Measurements from ENCODE around the gene SAMD4A.

SAMD4A gene

GRCh38 chr14:54580933-54581332 lies 14.0 kb downstream of the SAMD4A start:
- Histone ChIP-seq H3K4me3 (no peak overlapping the region), H3K9me3 (ENCODE audit: low read depth, low read length) (no peaks in the 10 kb centered on the region), H3K36me3 (ENCODE audit: insufficient read depth, low read length) (no peaks in the 10 kb centered on the region), H3K9ac (ENCODE audit: insufficient read length) (no peak overlapping the region), H3K27ac (no peak overlapping the region)
- DNase-seq (ENCODE audit: low read depth, low spot score) = no peak
- TF ChIP-seq EZH2 (IDR thresholded peaks at IDR 0.05) (no peak), FOXP2 (optimal IDR thresholded peaks at IDR 0.05; ENCODE audit: control extremely low read depth, extremely low read length, insufficient read depth) (no peak), POLR2AphosphoS5 (IDR thresholded peaks at IDR 0.05; ENCODE audit: borderline replicate concordance, low read depth, low read length) (no peak)

GRCh38 chr14:54582334-54582733 lies 15.4 kb downstream of the SAMD4A start:
- no peak overlapping the region for H3K9ac ChIP-seq (ENCODE audit: insufficient read length)
- H3K27ac ChIP-seq = no peak overlapping the region
- no peak overlapping the region for H3K4me3 ChIP-seq
- no peaks in the 10 kb centered on the region for H3K36me3 ChIP-seq (ENCODE audit: insufficient read depth, low read length)
- H3K9me3 ChIP-seq (ENCODE audit: low read depth, low read length) = no peaks in the 10 kb centered on the region
- no peak for DNase-seq (ENCODE audit: low read depth, low spot score)
- TF ChIP-seq EZH2 (IDR thresholded peaks at IDR 0.05) (no peak), FOXP2 (optimal IDR thresholded peaks at IDR 0.05; ENCODE audit: control extremely low read depth, extremely low read length, insufficient read depth) (no peak), POLR2AphosphoS5 (IDR thresholded peaks at IDR 0.05; ENCODE audit: borderline replicate concordance, low read depth, low read length) (no peak)

- TF ChIP-seq EZH2 (IDR thresholded peaks at IDR 0.05) (no peak), FOXP2 (optimal IDR thresholded peaks at IDR 0.05; ENCODE audit: control extremely low read depth, extremely low read length, insufficient read depth) (no peak), POLR2AphosphoS5 (IDR thresholded peaks at IDR 0.05; ENCODE audit: borderline replicate concordance, low read depth, low read length) (no peak)
- H3K36me3 ChIP-seq (ENCODE audit: insufficient read depth, low read length) = no peaks in the 10 kb centered on the region
- H3K27ac ChIP-seq = no peak overlapping the region
- no peak overlapping the region for H3K9ac ChIP-seq (ENCODE audit: insufficient read length)
- DNase-seq (ENCODE audit: low read depth, low spot score) = no peak
- no peak overlapping the region for H3K4me3 ChIP-seq
- H3K9me3 ChIP-seq (ENCODE audit: low read depth, low read length) = no peaks in the 10 kb centered on the region
These were observed 17.2 kb downstream of the SAMD4A start for GRCh38 chr14:54584097-54584496.

- no peaks in the 10 kb centered on the region for H3K9me3 ChIP-seq (ENCODE audit: low read depth, low read length)
- H3K36me3 ChIP-seq (ENCODE audit: insufficient read depth, low read length) = no peaks in the 10 kb centered on the region
- no peak overlapping the region for H3K9ac ChIP-seq (ENCODE audit: insufficient read length)
- H3K27ac ChIP-seq = no peak overlapping the region
- H3K4me3 ChIP-seq = no peak overlapping the region
- TF ChIP-seq POLR2AphosphoS5 (IDR thresholded peaks at IDR 0.05; ENCODE audit: borderline replicate concordance, low read depth, low read length) (no peak), EZH2 (IDR thresholded peaks at IDR 0.05) (no peak), FOXP2 (optimal IDR thresholded peaks at IDR 0.05; ENCODE audit: control extremely low read depth, extremely low read length, insufficient read depth) (no peak)
- DNase-seq (ENCODE audit: low read depth, low spot score) = no peak
These were observed 18.3 kb downstream of the SAMD4A start for GRCh38 chr14:54585214-54585613.

GRCh38 chr14:54589076-54589475 lies 22.1 kb downstream of the SAMD4A start:
- Histone ChIP-seq H3K36me3 (ENCODE audit: insufficient read depth, low read length) (no peaks in the 10 kb centered on the region), H3K9ac (ENCODE audit: insufficient read length) (no peak overlapping the region), H3K27ac (no peak overlapping the region), H3K4me3 (no peak overlapping the region), H3K9me3 (ENCODE audit: low read depth, low read length) (no peaks in the 10 kb centered on the region)
- no peak for DNase-seq (ENCODE audit: low read depth, low spot score)
- no peak for TF ChIP-seq EZH2 (IDR thresholded peaks at IDR 0.05)

- Histone ChIP-seq H3K27ac (no peak overlapping the region), H3K4me3 (no peak overlapping the region), H3K9ac (ENCODE audit: insufficient read length) (no peak overlapping the region), H3K36me3 (ENCODE audit: insufficient read depth, low read length) (no peaks in the 10 kb centered on the region), H3K9me3 (ENCODE audit: low read depth, low read length) (no peaks in the 10 kb centered on the region)
- TF ChIP-seq FOXP2 (optimal IDR thresholded peaks at IDR 0.05; ENCODE audit: control extremely low read depth, extremely low read length, insufficient read depth) (no peak), EZH2 (IDR thresholded peaks at IDR 0.05) (no peak), POLR2AphosphoS5 (IDR thresholded peaks at IDR 0.05; ENCODE audit: borderline replicate concordance, low read depth, low read length) (no peak)
- DNase-seq (ENCODE audit: low read depth, low spot score) = no peak
These were observed 22.9 kb downstream of the SAMD4A start for GRCh38 chr14:54589843-54590242.

- TF ChIP-seq EZH2 (IDR thresholded peaks at IDR 0.05) (no peak), POLR2AphosphoS5 (IDR thresholded peaks at IDR 0.05; ENCODE audit: borderline replicate concordance, low read depth, low read length) (no peak), FOXP2 (optimal IDR thresholded peaks at IDR 0.05; ENCODE audit: control extremely low read depth, extremely low read length, insufficient read depth) (no peak)
- Histone ChIP-seq H3K27ac (no peak overlapping the region), H3K4me3 (no peak overlapping the region), H3K9me3 (ENCODE audit: low read depth, low read length) (no peaks in the 10 kb centered on the region), H3K9ac (ENCODE audit: insufficient read length) (no peak overlapping the region), H3K36me3 (ENCODE audit: insufficient read depth, low read length) (no peaks in the 10 kb centered on the region)
- DNase-seq (ENCODE audit: low read depth, low spot score) = no peak
These were observed 23.6 kb downstream of the SAMD4A start for GRCh38 chr14:54590481-54590880.

GRCh38 chr14:54591461-54591860 lies 24.5 kb downstream of the SAMD4A start:
- Histone ChIP-seq H3K9me3 (ENCODE audit: low read depth, low read length) (no peaks in the 10 kb centered on the region), H3K36me3 (ENCODE audit: insufficient read depth, low read length) (no peaks in the 10 kb centered on the region), H3K4me3 (no peak overlapping the region), H3K9ac (ENCODE audit: insufficient read length) (no peak overlapping the region), H3K27ac (no peak overlapping the region)
- TF ChIP-seq POLR2AphosphoS5 (IDR thresholded peaks at IDR 0.05; ENCODE audit: borderline replicate concordance, low read depth, low read length) (no peak), FOXP2 (optimal IDR thresholded peaks at IDR 0.05; ENCODE audit: control extremely low read depth, extremely low read length, insufficient read depth) (no peak), EZH2 (IDR thresholded peaks at IDR 0.05) (no peak)
- no peak for DNase-seq (ENCODE audit: low read depth, low spot score)

GRCh38 chr14:54591866-54592265 lies 24.9 kb downstream of the SAMD4A start:
- H3K36me3 ChIP-seq (ENCODE audit: insufficient read depth, low read length) = no peaks in the 10 kb centered on the region
- H3K9ac ChIP-seq (ENCODE audit: insufficient read length) = no peak overlapping the region
- H3K9me3 ChIP-seq (ENCODE audit: low read depth, low read length) = no peaks in the 10 kb centered on the region
- TF ChIP-seq FOXP2 (optimal IDR thresholded peaks at IDR 0.05; ENCODE audit: control extremely low read depth, extremely low read length, insufficient read depth) = no peak
- TF ChIP-seq EZH2 (IDR thresholded peaks at IDR 0.05) = no peak
- DNase-seq (ENCODE audit: low read depth, low spot score) = no peak
- no peak overlapping the region for H3K4me3 ChIP-seq
- no peak overlapping the region for H3K27ac ChIP-seq
